Activated CD4-positive, alpha-beta T cell treated with anti-CD3 and anti-CD28 coated beads, Interleukin-2, Interleukin-4, amounts not matched to agents 100 ng/mL and 50 ng/mL, durations not matched to agents 16 hours and 8 hours (primary cell): ENCODE results near the gene LGALS9.
"Not testable (repeated sequence)": the region's sequence is repeated elsewhere in the genome, so short reads cannot be mapped to it uniquely, and the experiment has no call there.

Experiments
- DNase-seq: peaks from one replicate; pipeline ENCODE4 v3.0.0-alpha.2; 2020; ENCODE audit warnings: low spot score

The LGALS9 gene

DNA sequence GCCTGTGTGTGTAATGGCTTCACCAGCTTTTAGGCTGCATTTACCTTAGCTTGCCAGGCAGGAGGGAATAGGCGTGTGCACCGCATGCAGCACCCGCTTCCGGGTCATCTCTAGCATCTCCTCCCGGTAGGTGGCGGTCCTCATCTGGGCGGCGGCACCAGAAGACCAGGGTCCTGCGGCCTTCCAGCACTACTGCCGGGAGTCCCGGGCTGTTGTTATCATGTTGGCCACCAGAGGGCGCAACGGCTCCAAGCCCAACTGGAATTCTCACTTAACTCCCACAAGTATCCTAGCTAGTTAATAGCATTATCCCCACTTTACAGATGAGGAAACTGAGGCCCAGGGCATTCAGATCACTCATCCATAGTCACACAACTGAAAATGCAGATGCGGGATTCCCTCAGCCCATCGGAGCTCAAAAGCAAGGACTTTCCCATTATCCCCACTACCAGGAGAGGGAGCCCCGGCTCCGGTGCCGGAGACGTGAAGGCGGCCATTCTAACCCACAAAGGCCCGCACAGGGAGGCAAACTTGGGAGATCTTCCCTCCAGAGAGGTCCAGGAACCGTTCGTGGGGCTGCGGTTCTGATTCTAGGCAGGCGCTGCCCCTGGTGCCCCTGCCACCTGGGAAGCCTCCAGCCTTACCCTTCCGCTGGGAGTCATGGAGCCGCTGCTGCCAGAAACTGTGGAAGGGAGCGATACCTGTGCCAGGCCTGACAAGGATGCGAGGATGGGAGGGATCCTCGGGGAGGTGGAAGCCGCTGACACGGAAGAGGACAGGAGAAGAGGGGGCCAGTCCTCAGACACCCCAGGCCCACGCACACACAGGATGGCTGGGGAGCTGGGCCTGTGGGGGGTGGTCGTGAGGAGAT, 23.9 kb downstream of the LGALS9 start:
- peak; percentile 80 for DNase-seq

DNA sequence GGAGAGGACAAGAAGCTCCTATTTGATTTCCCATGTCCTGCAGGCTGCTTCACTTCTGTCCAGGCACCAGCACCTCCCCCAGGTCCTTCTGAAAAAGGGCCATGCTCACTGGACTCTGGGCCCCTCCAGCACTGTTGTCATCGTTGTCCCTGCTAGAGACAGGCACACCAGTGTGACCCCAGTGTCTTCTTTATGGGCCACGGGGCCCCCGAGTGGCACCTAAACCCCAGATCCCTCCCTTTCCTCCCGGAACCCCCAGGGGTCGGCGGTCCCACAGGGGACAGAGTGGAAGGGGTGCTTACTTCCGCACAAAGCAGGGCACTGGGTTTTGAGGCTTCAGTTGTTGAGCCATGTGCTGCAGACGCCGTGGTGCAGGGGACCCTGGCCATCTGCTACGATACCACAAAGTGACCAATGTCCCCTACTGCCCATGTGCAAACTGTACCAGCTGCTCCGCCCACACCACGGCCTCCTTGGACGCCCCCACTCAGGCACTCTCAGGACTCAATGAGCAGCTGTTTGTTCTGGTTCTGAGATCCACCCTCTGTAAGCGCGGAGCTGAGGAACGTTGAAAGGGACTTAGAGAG, 24.6 kb downstream of the LGALS9 start:
- DNase-seq, result not testable (repeated sequence)

DNA sequence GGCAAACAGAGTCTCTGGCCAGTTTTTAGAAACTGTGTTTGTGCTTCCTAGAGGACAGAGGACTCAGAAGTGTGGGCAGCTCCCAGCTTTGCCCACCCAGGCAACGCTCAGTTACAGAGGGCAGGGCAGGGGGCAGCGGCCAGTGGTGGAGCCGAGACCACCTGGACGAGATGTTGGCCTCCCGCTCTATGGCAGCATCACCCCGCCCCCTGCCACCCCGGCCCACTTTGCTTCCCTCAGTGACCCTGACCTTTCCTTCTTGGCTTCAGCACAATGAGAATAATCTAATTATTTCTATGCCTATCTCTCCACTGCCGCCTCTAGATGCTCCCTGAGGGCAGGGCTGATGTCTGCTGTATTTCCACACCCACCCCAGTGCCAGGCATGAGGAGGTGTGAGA, 25.6 kb downstream of the LGALS9 start:
- DNase-seq, result not testable (repeated sequence)

- DNase-seq, result peak; percentile 4
Measured at GRCh38 chr17:27657620-27658019, 26.6 kb downstream of the LGALS9 start.

DNA sequence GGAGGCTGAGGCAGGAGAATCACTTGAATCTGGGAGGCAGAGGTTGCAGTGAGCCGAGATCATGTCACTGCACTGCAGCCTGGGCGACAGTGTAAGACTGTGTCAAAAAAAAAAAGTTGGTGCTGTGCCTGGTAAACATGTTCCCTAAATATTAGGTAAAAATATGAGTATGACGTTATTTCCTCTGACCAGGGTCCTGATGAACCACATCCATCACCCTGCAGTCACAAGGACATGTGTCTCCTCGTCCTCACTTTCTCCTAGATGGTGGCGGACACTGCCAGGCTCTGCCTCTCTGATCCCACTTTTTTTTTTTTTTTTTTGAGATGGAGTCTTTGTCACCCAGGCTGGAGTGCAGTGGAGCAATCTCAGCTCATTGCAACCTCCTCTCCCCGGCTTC, 28.7 kb downstream of the LGALS9 start:
- DNase-seq, result no peak

DNA sequence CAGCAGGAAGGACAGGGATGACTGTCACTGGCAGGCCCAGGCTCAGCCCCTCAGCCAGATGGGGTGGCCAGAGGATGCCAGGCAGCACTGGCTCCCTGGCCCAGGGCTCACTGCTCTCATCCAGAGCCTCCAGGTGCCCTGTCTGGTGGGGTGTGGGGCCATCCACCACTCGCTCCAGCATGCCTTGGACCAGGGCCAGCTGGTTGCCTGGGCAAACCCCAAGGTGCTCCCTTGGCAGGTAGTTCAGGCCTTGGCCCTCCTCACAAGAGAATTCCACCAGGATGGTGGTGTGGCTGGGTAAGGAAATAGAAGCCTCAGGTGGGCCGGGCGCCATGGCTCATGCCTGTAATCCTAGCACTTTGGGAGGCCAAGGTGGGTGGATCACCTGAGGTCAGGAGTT, 29.4 kb downstream of the LGALS9 start:
- DNase-seq, result no peak

- no peak for DNase-seq
Measured at GRCh38 chr17:27663936-27664605, 33.1 kb downstream of the LGALS9 start.

DNA sequence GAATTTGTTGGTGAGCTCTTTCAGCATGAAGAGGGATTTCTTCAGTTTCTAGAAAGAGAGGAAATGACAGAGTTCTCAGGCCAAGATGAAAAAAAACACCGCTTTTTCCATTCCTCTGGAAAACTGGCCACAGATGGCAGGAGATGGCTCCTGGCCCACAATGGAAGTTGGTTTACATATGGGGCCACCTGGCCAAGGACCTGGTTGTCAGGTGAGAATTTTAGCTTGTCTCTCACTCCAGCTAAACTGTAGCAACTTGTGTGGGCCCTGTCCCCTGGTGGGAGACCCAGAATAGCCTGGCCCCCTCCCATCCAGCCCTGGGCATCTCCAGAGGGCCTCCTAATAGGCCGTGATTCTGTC, 33.6 kb downstream of the LGALS9 start:
- DNase-seq, result no peak

- no peak for DNase-seq
Measured at GRCh38 chr17:27665549-27665948, 34.6 kb downstream of the LGALS9 start.

DNA sequence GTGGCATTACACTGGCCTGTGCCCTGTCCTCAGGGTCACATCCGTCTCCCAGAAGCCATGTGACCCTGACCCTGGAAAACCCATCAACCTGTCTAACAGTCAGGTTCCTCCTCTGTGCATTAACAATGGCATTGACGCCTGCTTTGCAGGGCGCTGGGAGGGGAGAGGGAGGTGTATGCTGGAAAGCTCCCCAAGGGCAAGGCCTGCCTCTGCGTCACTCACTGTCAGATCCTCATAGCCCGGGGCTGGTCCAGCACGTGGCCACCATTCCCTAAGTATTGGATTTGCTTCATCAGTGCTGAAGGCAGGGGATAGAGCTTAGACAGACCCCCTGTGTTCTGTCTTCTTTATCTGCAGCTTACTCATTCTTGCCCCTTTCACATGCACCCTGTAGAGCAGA, 35.3 kb downstream of the LGALS9 start:
- DNase-seq, result not testable (repeated sequence)

DNA sequence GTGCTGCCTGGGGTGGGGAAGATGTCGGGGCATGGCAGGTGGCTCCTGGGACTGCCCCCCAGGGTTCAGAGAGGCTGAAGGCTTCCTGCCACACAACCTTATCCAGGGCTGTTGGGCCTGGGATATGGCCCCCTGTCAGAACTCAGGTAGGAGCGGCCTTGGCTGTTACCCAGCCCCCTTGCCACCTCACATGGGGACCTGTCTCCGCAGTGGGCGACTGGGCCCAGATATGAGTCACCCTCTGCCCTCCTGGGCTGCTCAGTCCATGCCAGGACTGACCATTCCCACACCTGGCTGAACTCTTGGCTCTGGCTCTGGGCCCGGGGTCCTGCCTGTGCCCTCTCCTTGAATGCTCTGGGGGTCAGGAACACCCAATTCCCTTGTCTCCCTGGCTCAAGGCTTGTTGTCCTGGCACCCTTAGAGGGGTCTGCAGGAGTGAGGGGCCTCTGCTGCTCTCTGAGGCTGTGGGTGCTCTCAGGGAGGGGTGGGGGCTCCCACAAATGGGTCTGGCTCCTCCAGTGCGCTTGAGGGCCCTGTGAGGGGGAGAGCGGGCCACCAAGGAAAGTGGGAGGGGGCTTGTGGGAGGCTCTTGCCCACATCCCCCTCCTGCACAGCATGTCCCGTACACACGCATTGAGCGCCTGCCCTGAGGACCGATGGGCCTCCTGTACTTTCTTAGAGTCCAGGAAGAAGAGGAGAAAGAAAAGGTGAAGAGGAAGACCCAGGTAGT, 36.0 kb downstream of the LGALS9 start:
- no peak for DNase-seq

- no peak for DNase-seq
Measured at GRCh38 chr17:27667656-27668487, 36.9 kb downstream of the LGALS9 start.

DNA sequence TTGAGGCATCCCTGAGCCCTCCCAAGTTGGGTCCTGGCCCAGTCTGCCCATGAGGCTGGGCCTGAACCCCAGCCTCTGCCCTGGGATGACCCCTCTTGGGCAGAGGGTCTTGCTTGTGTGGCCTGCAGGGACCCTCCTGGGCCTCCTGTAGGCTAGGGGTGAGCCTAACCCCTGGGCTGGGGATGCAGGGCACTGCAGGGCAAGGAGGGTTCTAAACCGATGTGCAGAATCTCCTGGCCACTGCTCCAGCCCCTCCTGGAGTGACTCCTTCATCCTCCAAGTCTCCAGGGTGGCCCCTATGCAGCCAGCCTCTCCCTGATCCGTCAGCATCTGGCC, 37.5 kb downstream of the LGALS9 start:
- DNase-seq, result no peak

DNA sequence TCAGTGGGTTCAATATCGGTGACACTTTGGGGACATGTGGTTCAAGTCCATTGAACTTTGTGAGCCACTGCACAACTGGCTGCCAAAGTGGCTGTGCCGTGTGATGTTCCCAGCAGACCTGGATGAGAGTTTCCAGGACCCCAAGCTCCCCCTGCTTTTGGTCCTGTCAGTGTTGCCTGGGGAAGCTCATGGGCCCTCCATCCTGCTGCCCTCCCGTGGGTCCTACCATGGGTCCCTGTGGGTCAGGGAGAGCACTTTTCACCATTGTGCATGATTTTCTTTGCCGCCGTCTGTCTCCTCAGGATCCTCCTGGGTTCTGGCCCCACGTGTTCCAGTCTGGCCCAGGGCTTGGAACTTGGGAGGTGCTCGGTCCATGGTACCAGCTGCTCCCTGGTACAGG, 38.1 kb downstream of the LGALS9 start:
- no peak for DNase-seq

- no peak for DNase-seq
Measured at GRCh38 chr17:27669850-27670249, 38.9 kb downstream of the LGALS9 start.

- no peak for DNase-seq
Measured at GRCh38 chr17:27670791-27671590, 40.0 kb downstream of the LGALS9 start.

GRCh38 chr17:27671591-27671910, 40.6 kb downstream of the LGALS9 start:
- DNase-seq, result no peak

- DNase-seq, result not testable (repeated sequence)
Measured at GRCh38 chr17:27671977-27672480, 41.0 kb downstream of the LGALS9 start.

DNA sequence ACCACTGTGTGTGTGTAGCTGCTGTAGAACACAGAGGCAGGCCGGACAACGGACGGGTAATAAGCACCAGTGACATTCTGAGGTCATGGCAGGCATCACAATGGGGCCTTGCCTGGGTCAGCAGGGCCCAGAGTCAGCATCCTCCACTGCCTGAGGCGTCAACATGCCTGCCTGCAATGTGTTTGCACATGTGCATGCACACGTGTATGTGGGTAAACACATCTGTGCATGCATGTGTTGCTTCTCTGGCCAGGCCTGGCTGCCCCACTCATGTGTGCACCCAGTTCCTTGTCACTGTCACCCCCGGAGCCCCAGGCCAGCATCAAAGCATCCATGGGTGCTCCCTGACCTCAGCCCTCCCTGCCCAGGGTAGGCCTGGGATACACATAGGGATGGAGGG, 43.3 kb downstream of the LGALS9 start:
- DNase-seq, result no peak

- DNase-seq, result no peak
Measured at GRCh38 chr17:27677191-27677590, 46.2 kb downstream of the LGALS9 start.

DNA sequence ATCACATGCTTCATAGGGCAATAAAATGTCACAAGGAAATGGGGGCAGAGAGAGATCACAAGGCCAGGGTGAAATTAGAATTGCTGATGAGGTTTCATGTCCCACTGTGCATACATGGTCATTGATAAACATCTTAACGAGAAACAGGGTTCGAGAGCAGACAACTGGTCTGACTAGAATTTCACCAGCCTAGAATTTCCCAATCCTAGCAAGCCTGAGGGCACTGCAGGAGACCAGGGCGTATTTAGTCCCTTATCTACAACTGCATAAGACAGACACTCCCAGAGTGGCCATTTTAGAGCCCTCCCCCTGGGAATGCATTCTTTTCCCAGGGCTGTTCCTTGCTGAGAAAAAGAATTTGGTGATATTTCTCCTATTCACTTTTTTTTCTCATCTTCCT, 55.3 kb downstream of the LGALS9 start:
- not testable (repeated sequence) for DNase-seq
